HEK293T (cell line): ENCODE results near the gene TLE4.
A peak's percentile ranks its signal among the peaks of the same experiment; 100 is the strongest.

Experiments used
- CTCF ChIA-PET: fragments of 350-600 bp; formaldehyde crosslinking; extraction: SDS; loops from one replicate; lab custom pipeline; 2021; ENCODE audit warnings: antibody characterized with exemption, inconsistent platforms; lab: Yijun Ruan, JAX
- POLR2A ChIA-PET: fragments of 350-600 bp; formaldehyde crosslinking; extraction: SDS; loops from one replicate; lab custom pipeline; 2020; ENCODE audit warnings: antibody characterized with exemption, inconsistent platforms; lab: Yijun Ruan, JAX
- DNase-seq: peaks from one replicate; pipeline ENCODE4 v3.0.0; 2012; ENCODE audit warnings: mixed read lengths; ENCODE audit errors: extremely low spot score
- ARNT ChIP-seq: fragments of 450-650 bp; IDR thresholded peaks from 2 replicates; pipeline ENCODE4 v1.6.1; 2017; ENCODE audit warnings: mild to moderate bottlenecking
- BHLHE40 ChIP-seq: fragments of 450-650 bp; IDR thresholded peaks from 2 replicates; pipeline ENCODE4 v1.6.1; 2016; ENCODE audit warnings: mild to moderate bottlenecking, moderate library complexity, borderline replicate concordance
- CTBP1 ChIP-seq: fragments of 450-650 bp; IDR thresholded peaks from 2 replicates; pipeline ENCODE4 v1.6.1; 2016; ENCODE audit warnings: borderline replicate concordance
- ELF4 ChIP-seq: fragments of 450-650 bp; IDR thresholded peaks from 2 replicates; pipeline ENCODE4 v1.6.1; 2017; ENCODE audit warnings: antibody characterized with exemption
- FOXA1 ChIP-seq: fragments of 450-650 bp; IDR thresholded peaks from 2 replicates; pipeline ENCODE4 v1.6.1; 2016; ENCODE audit warnings: mild to moderate bottlenecking
- FOXK2 ChIP-seq: fragments of 450-650 bp; IDR thresholded peaks from 2 replicates; pipeline ENCODE4 v1.6.1; 2016; ENCODE audit warnings: mild to moderate bottlenecking
- FOXM1 ChIP-seq: fragments of 450-650 bp; IDR thresholded peaks from 2 replicates; pipeline ENCODE4 v1.6.1; 2017; ENCODE audit warnings: mild to moderate bottlenecking, borderline replicate concordance
- HDGF ChIP-seq: fragments of 450-650 bp; IDR thresholded peaks from 2 replicates; pipeline ENCODE4 v1.6.1; 2017; ENCODE audit warnings: antibody characterized with exemption, borderline replicate concordance
- L3MBTL2 ChIP-seq: fragments of 450-650 bp; conservative IDR thresholded peaks from 2 replicates; pipeline ENCODE4 v1.6.1; 2016; ENCODE audit warnings: mild to moderate bottlenecking
- LEF1 ChIP-seq: fragments of 450-650 bp; IDR thresholded peaks from 2 replicates; pipeline ENCODE4 v1.6.1; 2017; ENCODE audit warnings: mild to moderate bottlenecking, borderline replicate concordance
- NFRKB ChIP-seq: fragments of 450-650 bp; IDR thresholded peaks from 2 replicates; pipeline ENCODE4 v1.6.1; 2016; ENCODE audit warnings: mild to moderate bottlenecking, moderate library complexity
- SP1 ChIP-seq: fragments of 450-650 bp; IDR thresholded peaks from 2 replicates; pipeline ENCODE4 v1.6.1; 2017
- SUZ12 ChIP-seq: fragments of 450-650 bp; IDR thresholded peaks from 2 replicates; pipeline ENCODE4 v1.6.1; 2016; ENCODE audit warnings: mild to moderate bottlenecking
- TARDBP ChIP-seq: fragments of 450-650 bp; IDR thresholded peaks from 2 replicates; pipeline ENCODE4 v1.6.1; 2016
- ZNF384 ChIP-seq: fragments of 450-650 bp; IDR thresholded peaks from 2 replicates; pipeline ENCODE4 v1.6.1; 2016
- TF ChIP-seq, protein P1 (sequence below): fragments of 450-650 bp; IDR thresholded peaks from 2 replicates; pipeline ENCODE4 v1.6.1; 2016

TLE4 gene

DNA sequence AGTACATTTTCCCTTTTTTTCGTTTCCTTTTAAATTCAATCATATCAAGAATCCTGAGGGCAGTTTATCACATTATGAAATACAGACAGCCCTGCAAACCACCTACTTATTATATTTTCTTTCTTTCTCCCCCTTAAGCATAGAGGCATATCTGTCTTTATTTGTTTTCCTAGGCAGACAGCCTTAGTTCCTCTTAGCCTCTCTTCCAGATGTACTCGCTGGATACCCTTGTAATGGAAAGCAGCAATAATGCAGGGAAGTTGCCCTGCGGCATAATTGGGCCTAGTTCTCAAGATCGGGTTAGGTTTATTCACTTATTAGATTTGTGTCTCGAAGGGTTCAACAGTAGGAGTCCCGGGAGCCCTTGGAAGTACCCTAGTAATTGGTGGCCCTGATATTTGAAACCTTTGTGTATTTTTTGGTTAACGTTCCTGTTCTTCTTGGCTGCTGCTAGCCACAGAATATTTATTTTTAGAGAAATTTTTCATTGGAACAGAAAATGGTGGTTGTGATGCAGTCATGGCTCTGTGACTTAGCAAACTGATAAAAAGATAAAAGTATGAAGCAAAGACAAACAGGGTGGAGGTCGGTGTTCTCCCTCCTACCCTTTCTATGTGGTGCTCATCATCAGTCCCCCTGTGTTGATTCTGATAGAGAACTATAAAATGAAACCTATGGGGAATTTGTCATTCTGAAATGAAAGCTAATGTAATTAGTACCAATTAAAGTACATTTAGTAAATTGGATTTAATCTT is 6.4 kb downstream of the TLE4 start:
- TF ChIP-seq LEF1 (no peak), ZNF384 (no peak), HDGF (no peak), TARDBP (no peak), SUZ12 (no peak), FOXK2 (no peak), NFRKB (no peak), BHLHE40 (no peak), ARNT (no peak), L3MBTL2 (no peak), FOXA1 (no peak), CTBP1 (no peak), FOXM1 (no peak), ELF4 (no peak), SP1 (no peak)
- TF ChIP-seq, protein P1, sequence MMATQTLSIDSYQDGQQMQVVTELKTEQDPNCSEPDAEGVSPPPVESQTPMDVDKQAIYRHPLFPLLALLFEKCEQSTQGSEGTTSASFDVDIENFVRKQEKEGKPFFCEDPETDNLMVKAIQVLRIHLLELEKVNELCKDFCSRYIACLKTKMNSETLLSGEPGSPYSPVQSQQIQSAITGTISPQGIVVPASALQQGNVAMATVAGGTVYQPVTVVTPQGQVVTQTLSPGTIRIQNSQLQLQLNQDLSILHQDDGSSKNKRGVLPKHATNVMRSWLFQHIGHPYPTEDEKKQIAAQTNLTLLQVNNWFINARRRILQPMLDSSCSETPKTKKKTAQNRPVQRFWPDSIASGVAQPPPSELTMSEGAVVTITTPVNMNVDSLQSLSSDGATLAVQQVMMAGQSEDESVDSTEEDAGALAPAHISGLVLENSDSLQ: no peak
- POLR2A ChIA-PET: no interaction called here
- peak; percentile 66 for DNase-seq
- CTCF ChIA-PET: interaction anchor here (0.7 kb wide), 1 partner anchor 16 kb away, joined by 4 read pairs; no protein-coding TSS in a partner anchor

DNA sequence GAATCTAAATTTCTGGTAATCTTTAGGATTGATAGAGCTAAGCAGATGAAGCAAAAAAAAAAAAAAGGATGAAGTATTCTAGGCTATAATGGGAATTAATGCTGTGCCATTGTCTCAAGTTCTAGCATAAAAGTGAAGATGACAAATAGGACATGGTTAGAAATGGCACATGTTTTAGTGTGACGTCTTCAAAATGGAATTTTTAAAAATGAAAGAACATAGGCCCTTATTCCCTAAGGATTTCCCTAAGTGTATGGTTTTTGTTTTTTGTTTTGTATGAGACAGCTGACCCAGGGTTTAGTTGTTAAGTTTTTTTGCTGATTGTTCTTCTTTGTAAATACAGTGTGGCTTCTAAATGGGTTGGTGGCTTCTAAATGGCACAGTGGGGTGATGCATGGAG is 7.1 kb downstream of the TLE4 start:
- no peak for TF ChIP-seq SUZ12
- TF ChIP-seq TARDBP: no peak
- TF ChIP-seq NFRKB: no peak
- TF ChIP-seq L3MBTL2: no peak
- TF ChIP-seq BHLHE40: no peak
- no peak for TF ChIP-seq FOXA1
- TF ChIP-seq, protein P1: no peak
- no peak for TF ChIP-seq LEF1
- no peak for TF ChIP-seq ELF4
- TF ChIP-seq CTBP1: no peak
- no peak for TF ChIP-seq ARNT
- no peak for TF ChIP-seq FOXM1
- no peak for TF ChIP-seq HDGF
- no peak for TF ChIP-seq FOXK2
- no peak for TF ChIP-seq SP1
- no peak for TF ChIP-seq ZNF384
- POLR2A ChIA-PET: no interaction called here
- CTCF ChIA-PET: interaction anchor here (0.7 kb wide), 1 partner anchor 15 kb away, joined by 4 read pairs; no protein-coding TSS in a partner anchor
- no peak for DNase-seq

DNA sequence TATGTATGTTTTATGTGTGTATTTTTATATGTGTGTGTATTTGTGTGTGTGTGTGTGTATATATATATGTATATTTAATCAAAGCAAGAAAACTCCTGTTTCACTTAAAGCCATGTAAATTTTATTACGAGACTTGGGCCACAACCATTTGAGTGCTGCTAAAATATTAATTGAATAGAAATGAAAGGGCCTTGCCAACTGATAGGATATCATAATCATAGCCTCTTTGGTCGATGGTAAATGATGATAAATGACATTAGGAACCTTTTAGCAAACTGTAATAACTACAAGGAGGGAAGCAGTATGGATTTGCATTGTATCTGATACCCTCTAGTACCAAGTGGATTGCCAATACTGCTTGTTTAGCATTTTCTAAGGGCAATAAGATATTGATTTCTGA is 7.9 kb downstream of the TLE4 start:
- CTCF ChIA-PET: interaction anchor here (0.8 kb wide), 1 partner anchor 89 kb away, joined by 5 read pairs; no protein-coding TSS in a partner anchor
- no peak for DNase-seq
- POLR2A ChIA-PET: interaction anchor here (9.1 kb wide), 1 partner anchor 9 kb away, joined by 92 read pairs; the partner anchor contains the start of gene TLE4
- TF ChIP-seq ARNT (no peak), ZNF384 (no peak), TARDBP (no peak), FOXK2 (no peak)

DNA sequence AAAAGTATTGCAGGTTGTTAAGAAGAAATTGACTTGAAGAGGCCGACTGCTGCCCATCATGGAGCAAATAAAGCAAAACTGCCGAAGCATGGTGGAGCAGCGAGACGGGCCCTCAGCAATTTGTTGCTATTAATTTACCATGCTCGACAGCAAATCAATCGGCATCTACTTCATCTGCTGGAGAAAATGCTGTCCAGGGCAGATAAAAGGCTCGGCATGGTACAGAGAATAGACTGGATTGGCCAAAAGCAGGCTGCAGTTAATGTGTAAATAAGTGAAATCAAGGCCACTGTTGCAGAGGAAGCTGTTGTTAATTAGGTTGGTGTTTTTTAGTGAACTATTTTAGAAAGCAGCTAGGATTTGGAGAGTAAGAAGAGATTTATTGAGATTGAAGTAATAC is 8.3 kb downstream of the TLE4 start:
- no peak for TF ChIP-seq ARNT
- TF ChIP-seq SUZ12: no peak
- no peak for TF ChIP-seq FOXM1
- no peak for TF ChIP-seq LEF1
- no peak for TF ChIP-seq FOXA1
- TF ChIP-seq, protein P1: no peak
- TF ChIP-seq L3MBTL2: no peak
- TF ChIP-seq HDGF: no peak
- no peak for TF ChIP-seq BHLHE40
- no peak for TF ChIP-seq ELF4
- TF ChIP-seq ZNF384: no peak
- no peak for TF ChIP-seq SP1
- TF ChIP-seq FOXK2: no peak
- TF ChIP-seq CTBP1: no peak
- TF ChIP-seq NFRKB: no peak
- no peak for TF ChIP-seq TARDBP
- POLR2A ChIA-PET: interaction anchor here (9.1 kb wide), 1 partner anchor 9 kb away, joined by 92 read pairs; the partner anchor contains the start of gene TLE4
- CTCF ChIA-PET: interaction anchor here (0.8 kb wide), 1 partner anchor 88 kb away, joined by 5 read pairs; no protein-coding TSS in a partner anchor
- no peak for DNase-seq

DNA sequence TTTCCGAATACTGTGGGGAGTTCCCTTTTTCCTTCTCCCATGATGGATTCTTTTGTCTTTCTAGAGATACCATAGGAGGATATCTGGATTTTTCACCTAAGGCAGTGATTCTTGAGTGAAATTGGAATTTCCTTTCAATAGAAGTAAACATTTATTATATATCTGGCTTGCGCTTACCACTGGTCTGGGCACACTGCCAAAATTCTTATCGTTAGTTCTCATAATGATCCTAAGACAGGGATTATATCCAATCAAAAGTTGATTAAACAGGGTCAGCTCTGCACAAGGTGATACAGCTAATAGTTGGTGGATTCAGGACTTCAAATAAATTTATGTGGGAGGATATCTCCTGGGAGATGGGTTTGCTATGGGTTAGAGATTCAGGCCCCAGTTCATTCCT is 9.6 kb downstream of the TLE4 start:
- TF ChIP-seq BHLHE40: no peak
- TF ChIP-seq ARNT: no peak
- POLR2A ChIA-PET: interaction anchor here (9.1 kb wide), 1 partner anchor 10 kb away, joined by 92 read pairs; the partner anchor contains the start of gene TLE4
- CTCF ChIA-PET: no interaction called here
- DNase-seq: no peak

DNA sequence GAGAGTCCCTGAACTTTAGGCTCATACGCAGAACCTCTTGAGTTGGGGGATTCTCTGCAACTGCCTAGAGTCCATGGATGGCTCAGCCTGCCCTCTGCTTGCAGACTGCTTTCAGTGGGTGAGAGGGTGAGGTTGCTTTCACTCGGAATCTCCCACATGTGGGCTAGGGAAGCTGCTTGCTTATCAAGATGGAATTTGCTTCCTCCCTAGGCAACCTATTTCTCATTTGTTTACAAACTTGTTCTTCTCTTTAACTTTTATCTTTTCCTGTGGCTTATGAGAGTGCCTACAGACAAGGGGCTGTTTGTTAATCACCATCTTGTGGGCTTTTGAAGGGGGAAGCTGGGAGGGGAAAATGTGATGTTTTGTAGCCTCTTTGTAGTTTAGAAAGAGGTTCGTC is 10.0 kb downstream of the TLE4 start:
- TF ChIP-seq NFRKB: no peak
- no peak for TF ChIP-seq LEF1
- no peak for TF ChIP-seq CTBP1
- no peak for TF ChIP-seq BHLHE40
- TF ChIP-seq TARDBP: no peak
- no peak for TF ChIP-seq ELF4
- TF ChIP-seq ARNT: no peak
- no peak for TF ChIP-seq FOXM1
- no peak for TF ChIP-seq FOXK2
- no peak for TF ChIP-seq SP1
- no peak for TF ChIP-seq HDGF
- no peak for TF ChIP-seq FOXA1
- TF ChIP-seq SUZ12: no peak
- no peak for TF ChIP-seq ZNF384
- TF ChIP-seq L3MBTL2: no peak
- no peak for DNase-seq
- ChIA-PET POLR2A (interaction anchor here (1.2 to 9.1 kb wide), 2 partner anchors 11 kb away, joined by 3 to 92 read pairs; partner anchors contain the start of gene TLE4), CTCF (no interaction called here)
